IMR-90 (cell line): ENCODE data around the gene CLOCK. TPM values are rescaled to one million over a fixed set of nuclear protein-coding genes. Genes with fewer than 3 reads are reported as not detected.

Source experiments
- ATAC-seq: fragments of 200-7000 bp; cut with Tn5 transposase; 2 replicates; pipeline ENCODE4 v1.9.1; 2020; ENCODE audit warnings: low read depth, mild to moderate bottlenecking, moderate library complexity
- BruUV-seq: library from RNA; stranded (reverse); fragments of 400-500 nt; replicated peaks from 2 replicates; lab custom pipeline; 2021; lab: Mats Ljungman, UMichigan
- CTCF ChIA-PET: fragments of 300-600 bp; formaldehyde crosslinking; extraction: SDS; loops from one replicate; lab custom pipeline; 2021; ENCODE audit warnings: antibody characterized with exemption; lab: Yijun Ruan, JAX
- POLR2A ChIA-PET: fragments of 300-600 bp; sonication (Branson Sonifier 250); formaldehyde crosslinking; loops from one replicate; lab custom pipeline; 2022; ENCODE audit warnings: antibody characterized with exemption; ENCODE audit not compliant: unreplicated experiment; lab: Charles Lee
- DNase-seq: peaks from one replicate; pipeline ENCODE4 v3.0.0; 2013
- H2AFZ ChIP-seq: replicated peaks from 2 replicates; pipeline ENCODE3; 2013; ENCODE audit warnings: low read length, mild to moderate bottlenecking; ENCODE audit not compliant: poor library complexity
- H2AK5ac ChIP-seq: 2 replicates; pipeline ENCODE4 v1.6.1; 2013; ENCODE audit warnings: low read depth, low read length, inconsistent platforms
- H2AK9ac ChIP-seq: replicated peaks from 2 replicates; pipeline ENCODE3; 2013; ENCODE audit warnings: mild to moderate bottlenecking, low read depth, low read length, moderate library complexity; ENCODE audit not compliant: poor library complexity
- H2BK120ac ChIP-seq: 2 replicates; pipeline ENCODE4 v1.6.1; 2013; ENCODE audit warnings: low read depth, low read length, inconsistent platforms
- H2BK15ac ChIP-seq: 3 replicates; pipeline ENCODE4 v1.6.1; 2013; ENCODE audit warnings: low read depth, low read length, inconsistent platforms
- H2BK20ac ChIP-seq: 2 replicates; pipeline ENCODE4 v1.6.1; 2013; ENCODE audit warnings: low read depth, mild to moderate bottlenecking, inconsistent platforms, low read length, moderate library complexity
- H2BK5ac ChIP-seq: 2 replicates; pipeline ENCODE4 v1.6.1; 2013; ENCODE audit warnings: mild to moderate bottlenecking, low read depth, low read length, inconsistent platforms; ENCODE audit not compliant: poor library complexity, severe bottlenecking
- H3K14ac ChIP-seq: replicated peaks from 2 replicates; pipeline ENCODE4 v1.6.1; 2013; ENCODE audit warnings: low read depth, low read length, inconsistent platforms
- H3K18ac ChIP-seq: 2 replicates; pipeline ENCODE4 v1.6.1; 2013; ENCODE audit warnings: low read depth, low read length, control low read depth
- H3K23ac ChIP-seq: 2 replicates; pipeline ENCODE4 v1.6.1; 2013; ENCODE audit warnings: low read depth, low read length, inconsistent platforms
- H3K27ac ChIP-seq: 2 replicates; pipeline ENCODE4 v1.5.1; 2013; ENCODE audit warnings: mild to moderate bottlenecking, control low read depth, low read length; ENCODE audit not compliant: insufficient read depth
- H3K27me3 ChIP-seq: 2 replicates; pipeline ENCODE4 v1.6.1; 2013; ENCODE audit warnings: low read length; ENCODE audit not compliant: control insufficient read depth, insufficient read depth
- H3K36me3 ChIP-seq: 2 replicates; pipeline ENCODE4 v1.6.1; 2013; ENCODE audit warnings: low read length, mixed read lengths; ENCODE audit not compliant: control insufficient read depth, insufficient read depth
- H3K4ac ChIP-seq: 2 replicates; pipeline ENCODE4 v1.6.1; 2013; ENCODE audit warnings: low read depth, low read length, inconsistent platforms
- H3K4me1 ChIP-seq: 2 replicates; pipeline ENCODE4 v1.6.1; 2013; ENCODE audit warnings: low read length, mixed read lengths; ENCODE audit not compliant: control insufficient read depth, insufficient read depth
- H3K4me2 ChIP-seq: 2 replicates; pipeline ENCODE4 v1.6.1; 2013; ENCODE audit warnings: low read depth, mild to moderate bottlenecking, control low read depth, low read length, moderate library complexity
- H3K4me3 ChIP-seq: 2 replicates; pipeline ENCODE4 v1.5.1; 2013; ENCODE audit warnings: low read depth, mild to moderate bottlenecking, control low read depth, low read length, moderate library complexity; ENCODE audit not compliant: insufficient read depth
- H3K56ac ChIP-seq: 2 replicates; pipeline ENCODE4 v1.6.1; 2013; ENCODE audit warnings: low read length, inconsistent platforms; ENCODE audit not compliant: insufficient read depth; ENCODE audit errors: extremely low read depth
- H3K79me1 ChIP-seq, 2 experiments: 2 replicates each; pipeline ENCODE4 v1.6.1; 2013; ENCODE audit warnings: low read length in 2 of 2, inconsistent platforms in 1 of 2, low read depth in 1 of 2
- H3K9ac ChIP-seq: 2 replicates; pipeline ENCODE4 v1.6.1; 2013; ENCODE audit warnings: low read depth, low read length, control low read depth
- H3K9me1 ChIP-seq: 2 replicates; pipeline ENCODE4 v1.6.1; 2013; ENCODE audit warnings: low read length, inconsistent platforms; ENCODE audit not compliant: insufficient read depth
- H3K9me3 ChIP-seq: 2 replicates; pipeline ENCODE4 v1.6.1; 2013; ENCODE audit warnings: low read length; ENCODE audit not compliant: control insufficient read depth, insufficient read depth
- H4K20me1 ChIP-seq: 2 replicates; pipeline ENCODE4 v1.6.1; 2013; ENCODE audit warnings: low read length, inconsistent platforms; ENCODE audit not compliant: insufficient read depth
- H4K5ac ChIP-seq: 2 replicates; pipeline ENCODE4 v1.6.1; 2013; ENCODE audit warnings: mild to moderate bottlenecking, low read depth, low read length, control low read depth
- H4K8ac ChIP-seq, 2 experiments: 2 replicates each; pipeline ENCODE4 v1.6.1; 2013; ENCODE audit warnings: low read depth in 2 of 2, low read length in 2 of 2, control low read depth in 1 of 2, inconsistent platforms in 1 of 2
- H4K91ac ChIP-seq: 2 replicates; pipeline ENCODE4 v1.6.1; 2013; ENCODE audit warnings: low read depth, low read length, inconsistent platforms; ENCODE audit not compliant: insufficient read depth
- CTCF ChIP-seq: conservative IDR thresholded peaks from 2 replicates; pipeline ENCODE4 v1.5.1; 2012; ENCODE audit warnings: mild to moderate bottlenecking, low read depth, low read length, improper control_type of control experiment
- FOS ChIP-seq: fragments of 150-350 bp; IDR thresholded peaks from 2 replicates; pipeline ENCODE4 v1.6.1; 2016; ENCODE audit warnings: low read depth, low read length
- MAFK ChIP-seq: IDR thresholded peaks from 2 replicates; pipeline ENCODE4 v1.6.1; 2012; ENCODE audit warnings: low read depth, low read length, improper control_type of control experiment
- SMC3 ChIP-seq: fragments of 150-350 bp; IDR thresholded peaks from 2 replicates; pipeline ENCODE4 v1.6.1; 2016; ENCODE audit warnings: low read depth, mild to moderate bottlenecking, antibody characterized with exemption, low read length, moderate library complexity
- WGBS, 2 experiments: methylation state at CpG; one replicate each; pipeline versions ENCODE4 v1.1.5 to v1.1.7; 2013; ENCODE audit warnings: missing lambda C conversion rate in 2 of 2; ENCODE audit not compliant: insufficient read length in 1 of 2; ENCODE audit errors: extremely low coverage in 2 of 2; 5-methylcytosine and 5-hydroxymethylcytosine counted together
- dilution Hi-C: fragments of 300-500 bp; cut with HindIII; formaldehyde crosslinking; loops from one replicate; pipeline ENCODE4 v1.14.3; 2018; ENCODE audit warnings: low sequenced_read_pairs; ENCODE audit not compliant: unreplicated experiment
- in situ Hi-C: fragments of 300-500 bp; cut with MboI; formaldehyde crosslinking; loops from 3 replicates; pipeline ENCODE4 v1.14.3; 2019; ENCODE audit warnings: low sequenced_read_pairs, inconsistent platforms, mixed read lengths
- intact Hi-C: fragments of 100-400 bp; cut with micrococcal nuclease; formaldehyde crosslinking; loops from 2 replicates; pipeline ENCODE4 v1.10.0; 2022
- polyA plus RNA-seq, 3 experiments: library from polyadenylated mRNA; depleted of rRNA; stranded (reverse); fragments of >200 nt; gene quantifications; 2 replicates each; pipeline ENCODE4 v1.2.3, GENCODE V29; 2012; ENCODE audit warnings: low replicate concordance in 1 of 3
- total RNA-seq: library from RNA; depleted of rRNA; stranded (reverse); fragments of >200 nt; gene quantifications from 2 replicates; pipeline ENCODE4 v1.2.3, GENCODE V29; 2012
- TF ChIP-seq, protein P1 (sequence below): fragments of 150-350 bp; IDR thresholded peaks from 2 replicates; pipeline ENCODE4 v1.6.1; 2017; ENCODE audit warnings: mild to moderate bottlenecking, antibody characterized with exemption, low read length, low read depth
- TF ChIP-seq, protein P2 (sequence below): fragments of 150-350 bp; IDR thresholded peaks from 2 replicates; pipeline ENCODE4 v1.6.1; 2016; ENCODE audit warnings: low read depth, mild to moderate bottlenecking, low read length, moderate library complexity, borderline replicate concordance

Gene CLOCK
- total and polyA plus RNA-seq, 2 of the 4 experiments (the other 2 are of a cell fraction), result 7.3 to 53.4 TPM

- Histone ChIP-seq H2BK20ac (no peak overlapping the region), H4K91ac (no peak overlapping the region), H3K27me3 (no peaks in the 10 kb centered on the region), H2BK5ac (no peak overlapping the region), H2AK5ac (no peak overlapping the region), H3K9ac (no peak overlapping the region), H3K4me2 (no peak overlapping the region), H3K23ac (no peak overlapping the region), H2BK120ac (no peak overlapping the region), H4K8ac (no peak overlapping the region), H4K5ac (no peak overlapping the region), H3K9me1 (peaks cover 5% of the 10 kb centered on the region; the same call in 1 of the 2 replicates), H3K18ac (no peak overlapping the region), H3K56ac (no peak overlapping the region), H3K4ac (no peak overlapping the region), H3K4me1 (peaks cover 9% of the 10 kb centered on the region), H3K27ac (no peak overlapping the region), H3K14ac (no peak overlapping the region), H3K9me3 (no peaks in the 10 kb centered on the region), H2AK9ac (no peak overlapping the region), H3K79me1 (peaks cover 3 to 8% of the 10 kb centered on the region in 2 experiments; a peak in 2 of 4 replicates), H3K36me3 (peaks cover 15% of the 10 kb centered on the region), H2AFZ (no peak overlapping the region), H2BK15ac (no peak overlapping the region; the same call in 2 of the 3 replicates), H4K20me1 (no peaks in the 10 kb centered on the region), H3K4me3 (no peak overlapping the region)
- ChIA-PET POLR2A (no interaction called here), CTCF (no interaction called here)
- DNase-seq, result no peak
- no peak for ATAC-seq
- in situ Hi-C loops (loop anchor here (5.0 kb wide), 1 partner anchor 100 kb away; the partner anchor contains the start of gene CLOCK), dilution Hi-C loops (no loop called here), intact Hi-C loops (loop anchor here (5.0 to 10.0 kb wide), 2 partner anchors 288 to 420 kb away; no protein-coding TSS in a partner anchor)
- TF ChIP-seq, protein P1, sequence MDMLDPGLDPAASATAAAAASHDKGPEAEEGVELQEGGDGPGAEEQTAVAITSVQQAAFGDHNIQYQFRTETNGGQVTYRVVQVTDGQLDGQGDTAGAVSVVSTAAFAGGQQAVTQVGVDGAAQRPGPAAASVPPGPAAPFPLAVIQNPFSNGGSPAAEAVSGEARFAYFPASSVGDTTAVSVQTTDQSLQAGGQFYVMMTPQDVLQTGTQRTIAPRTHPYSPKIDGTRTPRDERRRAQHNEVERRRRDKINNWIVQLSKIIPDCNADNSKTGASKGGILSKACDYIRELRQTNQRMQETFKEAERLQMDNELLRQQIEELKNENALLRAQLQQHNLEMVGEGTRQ, result no peak
- TF ChIP-seq FOS (no peak), MAFK (no peak), CTCF (no peak), SMC3 (no peak)
- TF ChIP-seq, protein P2, sequence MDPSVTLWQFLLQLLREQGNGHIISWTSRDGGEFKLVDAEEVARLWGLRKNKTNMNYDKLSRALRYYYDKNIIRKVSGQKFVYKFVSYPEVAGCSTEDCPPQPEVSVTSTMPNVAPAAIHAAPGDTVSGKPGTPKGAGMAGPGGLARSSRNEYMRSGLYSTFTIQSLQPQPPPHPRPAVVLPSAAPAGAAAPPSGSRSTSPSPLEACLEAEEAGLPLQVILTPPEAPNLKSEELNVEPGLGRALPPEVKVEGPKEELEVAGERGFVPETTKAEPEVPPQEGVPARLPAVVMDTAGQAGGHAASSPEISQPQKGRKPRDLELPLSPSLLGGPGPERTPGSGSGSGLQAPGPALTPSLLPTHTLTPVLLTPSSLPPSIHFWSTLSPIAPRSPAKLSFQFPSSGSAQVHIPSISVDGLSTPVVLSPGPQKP, result no peak
- WGBS, 2 experiments, result no CpG with 5 or more reads among the region's 9 CpGs
- no TSS peak for BruUV-seq
Measured at GRCh38 chr4:55447108-55447708, 99.5 kb downstream of the CLOCK start.
